GM19468 (cell line): ENCODE data around the gene CLIP3.
A peak's percentile ranks its signal among the peaks of the same experiment; 100 is the strongest.

ENCODE experiments used
- ATAC-seq: cut with Tn5 transposase; IDR thresholded peaks from one replicate; pipeline ENCODE4 v1.9.1; 2021; ENCODE audit warnings: mild to moderate bottlenecking, moderate library complexity, moderate number of reproducible peaks; ENCODE audit not compliant: unreplicated experiment; ENCODE audit errors: extremely low read depth

Gene CLIP3

DNA sequence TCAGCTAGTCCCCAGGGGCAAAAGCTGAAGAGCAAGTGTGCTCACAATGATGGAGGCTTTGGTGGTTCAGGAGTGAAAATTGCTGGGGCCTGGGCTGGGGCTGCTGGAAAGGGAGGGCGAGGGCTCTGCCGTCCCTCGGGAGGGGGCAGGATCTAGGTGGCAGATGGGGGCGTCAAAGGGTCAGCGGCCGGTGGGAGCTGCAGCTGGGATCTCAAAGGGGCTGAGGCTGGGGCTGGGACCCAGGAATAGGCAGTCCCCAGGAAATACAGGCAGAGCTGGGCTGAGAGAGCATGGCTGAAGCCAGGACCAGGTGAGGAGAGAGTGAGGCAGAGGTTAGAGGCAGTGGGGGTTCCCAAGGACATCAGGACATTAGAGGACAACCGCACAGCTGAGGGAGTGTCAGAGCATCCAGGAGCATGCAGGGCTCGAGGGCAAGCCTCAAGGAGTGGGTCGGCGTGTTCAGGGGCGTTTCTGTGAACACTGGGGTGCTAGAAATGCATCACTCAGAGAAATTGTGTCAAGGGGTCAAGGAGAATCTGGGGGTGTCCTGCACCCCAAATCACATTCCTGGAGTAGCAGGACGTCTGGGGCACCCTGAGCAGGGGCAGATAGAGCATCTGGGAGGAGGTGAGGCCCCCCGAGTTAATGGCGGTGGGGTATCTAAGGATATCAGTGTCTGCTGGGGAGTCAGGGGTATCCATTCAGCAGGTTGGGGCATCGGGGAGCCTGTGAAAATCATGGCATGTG lies 22.9 kb downstream of the CLIP3 start:
- no peak for ATAC-seq

GRCh38 chr19:36009220-36009619 lies 23.5 kb downstream of the CLIP3 start:
- ATAC-seq: no peak

GRCh38 chr19:36008336-36008978 lies 24.2 kb downstream of the CLIP3 start, which contains the start of gene SYNE4:
Gene SYNE4 (minus strand): TSS chr19:36008813. CDS start chr19:36008681, 132 bp downstream.
- ATAC-seq: no peak

- no peak for ATAC-seq
Observed at GRCh38 chr19:36006955-36007354, 25.7 kb downstream of the CLIP3 start.

DNA sequence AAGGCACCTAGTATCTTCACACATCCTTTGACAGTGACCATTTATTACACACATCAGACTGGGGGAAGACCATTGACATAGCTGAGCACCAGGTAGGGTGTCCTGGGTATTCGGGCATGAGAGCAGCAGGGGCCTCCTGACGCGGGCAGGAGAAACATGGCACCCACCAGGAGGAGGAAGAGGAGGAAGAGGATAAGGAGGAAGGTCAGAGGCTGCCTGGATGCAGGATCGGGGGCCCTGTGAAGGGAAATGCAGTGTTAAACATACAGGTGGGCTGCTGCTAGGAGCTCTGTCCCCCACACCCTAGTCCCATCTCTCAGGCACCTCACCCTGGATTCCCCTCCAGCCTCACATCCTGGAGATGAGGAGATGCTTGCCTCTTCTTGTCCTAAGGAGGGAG lies 29.4 kb downstream of the CLIP3 start:
- ATAC-seq: no peak

DNA sequence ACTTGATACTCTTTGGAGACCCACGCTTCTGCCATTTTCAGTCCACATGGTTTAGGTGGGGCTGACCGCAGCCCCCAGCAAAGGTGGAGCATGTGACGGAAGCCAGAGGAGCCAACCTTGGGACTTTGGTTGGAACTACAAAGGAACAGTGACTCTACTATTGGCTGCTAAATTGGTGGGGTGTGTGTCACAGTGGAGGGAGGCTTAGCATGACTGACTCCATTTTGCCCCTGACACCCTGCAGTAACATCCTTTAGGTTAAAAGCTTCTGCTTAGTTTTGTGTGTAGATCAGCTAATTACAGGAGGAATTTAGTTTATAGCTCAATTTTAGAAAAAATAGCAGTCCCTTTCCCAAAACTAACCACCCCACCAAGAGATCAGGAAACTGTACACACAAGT lies 31.1 kb downstream of the CLIP3 start:
- no peak for ATAC-seq

DNA sequence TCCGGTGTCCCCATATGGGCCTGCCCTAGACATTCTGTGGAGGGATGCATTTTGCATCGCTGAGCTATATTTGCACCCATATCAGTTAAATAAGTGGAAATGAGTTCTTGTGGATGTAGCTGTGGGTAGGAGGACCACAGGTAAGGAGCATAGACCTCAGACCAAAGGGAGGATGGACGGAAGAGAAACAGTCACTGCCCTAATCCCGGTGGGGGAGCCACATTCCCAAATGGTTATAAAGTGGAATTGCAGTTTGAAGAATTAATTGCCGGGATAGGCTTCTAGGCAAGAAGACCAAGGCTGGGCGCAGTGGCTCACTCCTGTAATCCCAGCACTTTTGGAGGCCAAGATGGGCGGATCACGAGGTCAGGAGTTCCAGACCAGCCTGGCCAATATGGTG lies 35.9 kb downstream of the CLIP3 start:
- no peak for ATAC-seq

- peak; percentile 66 for ATAC-seq
Observed at GRCh38 chr19:35995048-35995993, 37.4 kb downstream of the CLIP3 start, which contains the start of gene SDHAF1. Gene SDHAF1 (plus strand): TSS chr19:35995188. CDS start chr19:35995275, 87 bp downstream.

DNA sequence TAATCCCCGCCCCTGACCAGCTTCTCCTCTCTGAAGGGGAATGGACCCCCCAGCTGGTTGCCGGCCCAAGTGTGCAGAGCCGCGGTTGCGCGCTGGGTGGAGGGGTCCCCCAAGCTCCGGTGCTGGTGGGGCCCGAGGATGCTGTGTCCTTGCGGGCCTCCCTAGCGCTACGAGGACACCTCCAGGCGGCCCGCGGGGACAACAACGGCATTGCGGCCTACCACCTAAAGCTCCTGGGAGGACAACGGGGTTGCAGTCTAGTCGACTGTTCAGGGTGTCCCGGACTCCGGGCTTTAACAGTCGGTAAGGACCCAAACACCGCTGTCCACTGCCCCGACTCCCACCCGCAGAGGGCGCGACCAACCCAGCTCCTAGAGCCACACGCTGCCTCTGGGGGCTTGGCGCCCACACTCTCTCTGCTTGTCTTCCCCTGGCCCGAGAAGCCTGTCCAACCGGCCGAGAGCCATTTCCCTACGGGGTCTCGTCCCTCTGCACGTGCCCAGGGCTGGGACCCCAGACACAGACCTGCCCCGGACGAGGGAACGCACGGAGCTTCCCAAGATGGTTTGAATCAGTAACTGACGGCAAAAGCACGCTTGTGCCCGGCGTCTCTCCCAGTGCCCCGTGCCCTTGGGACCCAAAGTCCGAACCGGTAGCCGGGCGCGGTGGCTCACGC lies 38.6 kb downstream of the CLIP3 start:
- ATAC-seq: no peak

DNA sequence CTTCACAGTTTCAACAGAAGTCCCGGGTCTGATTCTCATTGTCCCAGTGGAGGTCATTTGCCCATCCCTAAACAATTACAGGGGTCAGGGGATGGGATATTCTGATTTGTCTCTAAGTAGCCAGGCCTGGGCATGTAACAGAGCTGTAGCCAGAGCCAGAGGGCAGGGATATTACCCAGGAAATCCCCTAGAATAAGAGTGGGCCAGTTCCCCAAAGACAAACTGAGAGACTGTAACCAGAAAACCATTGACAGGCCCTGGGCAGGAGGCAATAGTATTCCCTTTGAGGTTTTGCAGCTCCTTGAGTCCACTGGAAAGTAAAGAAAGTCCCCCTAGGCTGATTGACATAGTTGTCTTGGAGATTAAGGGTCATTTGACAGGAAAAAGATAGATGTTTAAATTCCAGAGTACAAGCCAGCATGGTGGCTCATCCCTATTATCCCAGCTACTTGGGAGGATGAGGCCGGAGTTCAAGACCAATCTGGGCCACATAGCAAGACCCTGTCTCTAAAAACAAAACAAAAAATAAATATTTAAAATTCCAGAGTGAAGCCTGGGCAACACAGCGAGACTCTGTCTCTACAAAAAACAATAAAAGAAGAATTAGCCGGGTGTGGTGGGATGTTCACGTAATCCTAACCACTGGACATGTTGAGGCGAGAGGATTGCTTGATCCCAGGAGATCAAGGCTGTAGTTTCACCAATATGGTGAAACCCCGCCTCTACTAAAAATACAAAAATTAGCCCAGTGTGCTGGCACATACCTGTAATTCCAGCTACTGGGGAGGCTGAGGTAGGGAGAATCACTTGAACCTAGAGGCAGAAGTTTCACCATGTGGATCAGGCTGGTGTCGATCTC lies 39.5 kb downstream of the CLIP3 start:
- ATAC-seq: no peak

GRCh38 chr19:35991731-35992450 lies 40.8 kb downstream of the CLIP3 start:
- ATAC-seq: no peak

- ATAC-seq: no peak
Observed at GRCh38 chr19:35990771-35991730, 41.6 kb downstream of the CLIP3 start.

- ATAC-seq: no peak
Observed at GRCh38 chr19:35990156-35990555, 42.5 kb downstream of the CLIP3 start.

DNA sequence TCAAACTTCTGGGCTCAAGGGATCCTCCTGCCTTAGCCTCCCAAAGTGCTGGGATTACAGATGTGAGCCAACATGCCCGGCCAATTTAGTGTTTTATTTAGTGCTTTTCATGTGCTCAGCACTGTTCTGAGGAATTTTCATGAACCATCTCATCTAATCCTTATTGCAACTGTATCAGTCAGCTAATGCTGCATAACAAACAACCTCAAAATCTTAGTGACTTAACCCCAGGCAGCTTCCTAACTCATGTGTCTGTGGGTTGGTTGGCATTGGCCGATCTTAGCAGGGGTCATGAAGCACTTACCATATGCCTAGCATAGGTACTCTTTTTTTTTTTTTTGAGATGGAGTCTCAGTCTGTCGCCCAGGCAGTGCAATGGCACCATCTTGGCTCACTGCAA lies 43.8 kb downstream of the CLIP3 start:
- ATAC-seq: no peak

- no peak for ATAC-seq
Observed at GRCh38 chr19:35987571-35987896, 45.1 kb downstream of the CLIP3 start.

- no peak for ATAC-seq
Observed at GRCh38 chr19:35986664-35987570, 45.8 kb downstream of the CLIP3 start.

DNA sequence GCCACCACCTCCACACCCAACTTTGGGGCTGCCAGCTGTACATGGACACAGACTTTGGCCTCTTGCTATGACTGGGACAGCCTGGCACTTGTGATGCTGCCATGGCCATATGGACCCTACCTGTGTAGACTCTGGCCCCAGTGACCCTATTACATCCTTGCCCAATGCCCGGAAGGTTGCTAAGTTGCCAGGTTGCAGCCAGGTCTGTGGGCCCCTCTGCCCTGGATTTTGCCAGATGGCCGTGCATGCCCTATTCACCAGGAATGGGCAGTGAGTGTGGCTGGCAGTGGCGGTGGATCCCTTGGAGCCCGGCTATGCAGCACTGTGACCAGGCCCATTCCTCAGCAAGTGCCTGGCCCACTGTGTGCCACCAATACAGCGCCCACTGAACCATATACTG lies 46.6 kb downstream of the CLIP3 start:
- no peak for ATAC-seq
